ENCODE data around the gene EPRS1.

- TF ChIP-seq CTCF (IDR thresholded peaks at IDR 0.05): no peak
- no peak for TF ChIP-seq POLR2A (IDR thresholded peaks at IDR 0.05)
Observed at GRCh38 chr1:220013497-220013896, 32.8 kb downstream of the EPRS1 start.
